Measurements from ENCODE around the gene ATF1.

Gene ATF1

DNA sequence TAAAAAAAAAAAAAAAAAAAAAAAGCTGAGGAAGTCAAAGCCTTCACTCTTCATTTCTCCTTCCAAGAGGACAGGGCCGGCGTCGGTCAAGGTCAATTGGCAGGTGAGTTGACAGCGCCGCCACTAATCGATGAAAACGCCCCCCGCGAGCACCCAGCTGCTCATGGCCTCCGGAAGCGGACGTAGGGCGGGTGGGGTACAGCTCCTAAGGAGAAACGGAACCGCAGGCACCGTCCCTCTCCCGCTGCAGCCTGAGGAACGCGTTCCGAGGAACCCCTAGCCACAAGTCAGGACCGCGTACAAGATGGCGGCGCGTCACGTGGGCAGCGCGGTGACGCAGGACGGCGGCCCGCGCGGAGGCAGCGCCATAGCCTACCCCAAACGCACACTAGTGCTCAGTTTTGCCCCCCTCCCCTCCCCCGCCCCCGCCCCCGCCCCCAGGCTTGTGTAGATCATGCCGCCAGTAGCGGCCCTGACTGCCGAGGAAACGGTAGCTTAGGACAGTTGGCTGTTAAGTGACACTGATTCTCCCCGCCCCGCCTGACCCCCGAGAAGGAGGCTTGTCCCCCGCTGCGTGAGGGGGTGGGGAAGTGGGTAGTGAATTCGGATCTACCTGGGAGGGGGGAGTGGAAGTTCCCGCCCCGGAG, at the start of gene ATF1:
TSS of gene ATF1 (plus strand) at position 463 of the 647 bp plus-strand sequence. CDS start 16,045 bp downstream, outside the sequence.
- peak; percentile 48 for DNase-seq

DNA sequence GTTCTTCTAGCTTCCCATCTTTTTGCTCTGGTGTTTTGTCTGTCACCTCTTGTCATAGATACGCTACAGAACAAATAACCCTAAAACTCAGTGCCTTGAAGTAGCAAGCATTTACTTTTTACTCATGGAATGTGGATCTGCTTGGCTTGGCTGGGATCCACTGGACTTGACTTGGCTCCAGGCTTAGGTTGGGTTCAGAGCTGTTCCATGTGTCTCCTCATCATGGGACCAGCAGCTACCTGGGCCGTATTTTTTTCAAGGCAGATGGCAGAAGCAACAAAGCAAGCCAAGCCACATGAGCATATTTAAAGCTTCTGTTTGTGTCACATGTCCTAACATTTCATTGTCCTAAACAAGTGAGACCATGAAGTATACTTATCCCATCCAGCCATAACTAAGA, 48.7 kb upstream of the ATF1 start:
- no peak for DNase-seq

DNA sequence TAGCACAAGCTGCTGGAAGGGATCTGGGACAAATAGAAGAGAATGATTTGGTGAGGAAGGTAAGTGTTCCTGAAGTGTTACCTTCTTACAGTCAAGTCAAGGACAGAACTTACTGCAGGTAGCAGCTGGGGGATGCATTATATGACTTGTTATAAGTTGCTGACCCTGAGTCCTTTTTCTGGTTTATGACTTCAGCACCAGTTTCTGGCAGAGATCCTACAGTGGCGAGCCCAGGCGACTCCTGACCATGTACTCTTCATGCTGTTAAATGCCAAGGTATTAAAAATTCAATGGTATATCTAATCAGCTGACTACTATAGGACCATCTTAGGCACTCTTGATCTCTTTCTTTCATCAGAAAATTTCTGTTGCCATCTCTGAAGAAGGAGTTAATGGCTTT, 45.1 kb upstream of the ATF1 start:
- DNase-seq: no peak

DNA sequence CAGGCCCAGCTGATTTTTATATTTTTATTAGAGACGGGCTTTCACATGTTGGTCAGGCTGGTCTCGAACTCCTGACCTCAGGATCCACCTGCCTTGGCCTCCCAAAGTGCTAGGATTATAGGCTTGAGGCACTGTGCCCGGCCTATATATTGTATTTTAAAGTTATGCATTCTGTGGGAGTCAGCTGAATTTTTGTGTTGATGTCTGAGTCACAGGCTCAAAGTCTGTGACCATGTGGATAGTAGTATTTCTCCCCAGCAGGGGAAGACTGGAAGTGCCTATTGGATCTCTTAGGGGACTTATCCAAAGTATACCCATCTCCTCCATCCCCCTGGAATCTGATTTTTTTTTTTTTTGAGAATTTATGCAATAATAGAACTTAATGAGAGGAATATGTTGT, 43.8 kb upstream of the ATF1 start:
- DNase-seq: no peak

DNA sequence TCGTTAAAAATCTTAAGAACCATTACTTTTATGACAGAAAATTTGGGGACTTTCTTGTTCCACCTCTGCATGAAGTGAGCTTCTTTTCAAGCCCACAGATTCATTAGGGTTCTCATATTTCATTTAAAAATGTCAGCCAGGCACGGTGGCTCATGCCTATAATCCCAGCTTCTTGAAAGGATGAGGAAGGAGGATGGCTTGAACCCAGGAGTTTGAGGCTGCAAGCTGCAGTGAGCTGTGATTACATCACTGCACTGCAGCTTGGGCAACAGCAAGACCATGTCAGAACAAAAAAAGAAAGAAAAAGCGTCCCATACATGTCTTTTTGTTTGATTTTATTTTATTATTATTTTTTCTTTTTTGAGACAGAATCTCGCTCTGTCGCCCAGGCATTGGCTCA, 43.4 kb upstream of the ATF1 start:
- no peak for DNase-seq

DNA sequence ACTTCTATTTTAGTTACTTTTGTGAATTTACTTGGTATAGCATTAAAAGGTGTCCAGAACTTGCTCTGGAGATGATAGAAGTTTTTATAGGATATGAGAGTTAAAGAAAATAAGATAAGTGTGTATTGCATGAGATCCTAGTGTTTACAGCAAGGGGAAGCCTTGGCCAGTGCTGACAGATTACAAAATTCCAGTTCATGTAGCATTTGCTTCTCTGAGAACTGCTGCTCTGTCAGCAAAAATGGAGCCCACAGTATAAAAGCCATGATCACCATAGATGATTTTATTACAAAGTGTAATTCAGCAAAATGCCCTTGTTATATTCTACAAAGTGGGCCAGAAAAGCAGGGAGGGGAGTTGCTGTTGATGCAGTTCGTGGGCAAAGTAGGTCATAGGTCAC, 40.0 kb upstream of the ATF1 start:
- DNase-seq: no peak

DNA sequence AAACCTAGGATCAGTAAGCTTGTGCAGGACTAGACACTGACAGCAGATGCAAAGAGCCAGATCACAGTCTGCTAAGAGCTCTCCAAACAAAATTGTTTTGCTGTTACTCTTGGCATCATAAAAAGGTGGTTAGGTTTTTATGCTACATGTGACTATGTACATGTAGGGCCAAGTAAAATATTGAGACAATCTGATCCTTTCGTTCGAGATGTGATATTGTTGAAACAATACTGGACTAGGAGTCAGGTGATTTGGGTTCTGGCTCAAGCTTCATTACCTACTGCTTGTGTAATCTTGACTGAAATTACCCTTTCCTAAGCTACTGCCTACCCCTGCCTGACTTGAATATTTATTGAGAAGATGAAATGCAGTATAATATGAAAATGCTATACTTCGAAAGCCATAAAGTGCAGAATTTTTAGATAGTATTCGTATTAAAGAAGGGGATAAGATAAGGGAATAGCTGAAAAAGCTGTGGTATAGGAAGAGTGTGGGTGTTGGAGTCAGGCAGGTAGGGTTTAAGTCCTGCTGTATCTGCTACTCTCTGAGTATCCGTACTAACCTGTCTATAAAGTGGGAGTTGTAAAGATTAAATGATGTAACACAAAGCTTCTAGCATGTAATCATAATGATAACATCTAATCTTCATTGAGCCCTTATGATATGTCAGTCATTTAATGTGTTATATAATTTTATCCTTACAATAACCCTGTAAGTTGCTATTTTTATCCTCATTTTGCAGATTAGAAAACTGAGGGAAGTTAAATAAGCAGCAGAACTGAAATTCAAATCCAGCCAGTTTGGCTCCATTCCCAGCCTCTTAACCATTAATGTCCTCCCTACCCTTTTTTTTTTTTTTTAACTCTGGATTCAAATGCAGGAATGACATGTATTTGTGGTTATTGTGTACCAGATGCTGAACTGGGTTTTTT, 38.6 kb upstream of the ATF1 start:
- no peak for DNase-seq

DNA sequence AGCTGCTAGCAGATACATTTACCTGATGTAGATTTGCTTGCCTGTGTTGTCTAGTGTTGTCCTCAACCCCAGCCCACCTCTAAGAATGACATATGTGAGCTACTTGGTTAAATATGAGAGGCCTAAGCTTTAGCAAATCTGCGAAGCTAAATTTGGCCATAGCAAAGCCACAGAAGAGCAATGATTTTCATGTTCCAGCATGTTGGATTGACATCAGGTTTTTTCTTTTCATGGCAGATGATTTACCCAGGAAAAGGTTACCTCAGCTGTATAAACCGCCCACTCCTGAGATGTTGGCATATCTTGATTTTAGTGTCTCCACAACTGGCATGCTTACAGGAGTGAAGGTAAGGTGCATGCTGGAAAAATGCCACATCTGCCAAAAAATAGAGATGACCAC, 36.4 kb upstream of the ATF1 start:
- DNase-seq: no peak

DNA sequence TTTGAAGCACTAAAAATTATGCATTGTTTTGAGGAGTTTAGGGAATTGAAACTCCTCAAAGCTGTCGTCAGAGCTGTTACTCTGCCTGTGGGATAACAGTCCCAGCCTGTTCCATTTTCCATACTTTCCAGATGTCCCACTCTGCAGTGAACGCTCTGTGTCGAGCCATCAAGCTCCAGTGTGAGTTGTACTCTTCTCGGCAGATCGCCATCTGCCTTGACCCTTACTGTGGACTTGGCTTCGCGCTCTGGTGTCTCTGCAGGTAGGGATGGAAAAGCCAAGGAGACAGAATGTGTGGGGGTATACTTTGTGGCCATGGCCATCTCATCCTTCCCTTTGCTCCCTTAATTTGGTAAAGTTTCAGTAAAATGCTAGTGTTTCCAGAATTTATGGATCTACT, 35.5 kb upstream of the ATF1 start:
- DNase-seq: no peak

DNA sequence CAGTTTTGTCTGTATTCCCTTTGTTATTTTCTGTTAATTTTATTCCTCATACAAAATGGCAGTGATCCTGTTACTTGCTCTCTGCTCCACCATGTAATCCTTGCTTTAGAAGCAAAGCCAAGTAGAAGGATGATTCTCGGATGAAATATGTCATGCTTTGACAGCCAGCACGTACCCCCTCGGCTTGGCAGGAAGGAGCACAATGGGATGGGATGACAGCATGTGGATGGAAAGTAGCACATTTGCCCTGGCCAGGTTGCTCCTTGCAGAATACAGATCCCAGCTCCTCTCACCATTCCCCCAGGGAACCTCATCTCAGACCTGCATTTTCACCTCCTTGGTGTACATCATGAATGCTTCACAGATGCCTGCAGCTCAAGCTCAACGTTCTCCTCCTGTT, 35.1 kb upstream of the ATF1 start:
- DNase-seq: no peak

DNA sequence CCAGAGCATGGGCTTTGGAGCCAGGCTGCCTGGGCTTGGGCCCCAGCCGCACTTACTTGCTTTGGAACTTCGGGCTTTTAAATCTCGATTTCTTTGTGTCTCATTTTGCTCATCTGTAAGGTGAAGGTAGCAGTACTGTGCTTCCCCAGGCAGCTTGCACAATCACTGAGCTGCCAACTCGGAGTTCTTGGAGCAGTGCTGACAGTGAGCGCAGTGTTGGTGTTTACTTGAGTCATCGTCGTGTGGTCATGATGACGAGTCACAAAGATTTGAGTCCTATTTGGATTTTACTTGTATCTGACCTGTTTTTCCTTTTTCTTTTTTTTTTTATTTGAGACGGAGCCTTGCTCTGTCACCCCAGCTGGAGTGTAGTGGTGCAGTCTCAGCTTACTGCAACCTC, 31.3 kb upstream of the ATF1 start:
- no peak for DNase-seq

DNA sequence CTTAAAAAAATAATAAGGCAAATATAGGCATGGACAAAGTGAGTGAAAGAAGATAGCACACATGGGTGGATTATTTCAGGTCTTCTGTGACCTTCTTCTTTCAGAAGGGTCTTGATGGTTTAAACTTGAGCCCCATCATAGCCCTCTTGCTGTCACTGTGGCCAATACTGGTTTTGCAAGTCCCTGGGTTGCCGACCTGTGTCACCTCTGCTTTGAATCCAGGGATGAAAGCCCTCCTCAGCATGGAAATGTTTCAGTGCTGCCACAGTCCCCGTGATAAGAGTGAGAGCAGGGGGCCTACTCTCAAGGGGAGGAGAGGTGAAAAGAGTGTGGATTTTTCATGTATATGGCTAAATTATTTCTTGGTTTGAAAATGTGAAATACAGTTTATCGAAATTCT, 30.2 kb upstream of the ATF1 start:
- DNase-seq: no peak

DNA sequence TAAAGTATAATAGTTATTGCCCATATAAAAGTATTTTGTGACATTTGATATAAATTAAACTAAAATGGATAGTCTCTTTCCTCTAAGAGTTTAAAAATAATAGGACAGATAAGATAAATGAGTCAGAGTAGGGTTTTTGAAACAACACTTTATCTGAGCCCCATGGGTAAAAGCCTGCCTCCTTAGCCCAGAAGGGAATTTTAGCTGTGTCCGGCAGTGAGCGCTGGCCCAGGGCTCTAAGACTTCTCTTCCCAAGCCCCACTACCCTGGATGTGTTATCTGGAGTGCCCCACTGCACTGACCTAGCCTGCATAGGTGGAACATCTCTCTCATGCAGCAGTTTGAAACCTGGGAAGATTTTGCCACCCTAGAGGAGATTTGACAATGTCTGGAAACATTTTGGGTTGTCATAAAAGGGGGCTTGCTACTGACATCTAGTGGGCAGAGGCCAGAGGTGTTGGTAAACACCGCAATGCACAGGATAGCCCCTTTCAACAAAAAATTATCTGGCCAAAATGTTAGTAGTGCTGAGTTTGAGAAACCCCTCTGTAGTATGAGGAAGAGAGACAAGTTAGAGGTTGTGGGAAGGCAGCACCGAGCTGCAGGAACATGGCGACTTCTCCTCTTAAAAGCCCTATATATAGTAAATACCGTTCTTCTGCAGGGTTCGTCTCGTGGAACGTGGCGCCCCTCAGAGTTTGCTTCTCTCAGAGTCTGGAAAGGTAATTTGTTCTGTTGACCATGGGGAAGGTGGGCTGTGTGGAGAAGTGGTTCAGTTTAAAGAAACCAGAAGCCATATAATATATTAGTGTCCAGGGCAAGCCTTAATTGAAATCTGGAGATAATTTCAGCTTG, 29.3 kb upstream of the ATF1 start:
- DNase-seq: no peak

DNA sequence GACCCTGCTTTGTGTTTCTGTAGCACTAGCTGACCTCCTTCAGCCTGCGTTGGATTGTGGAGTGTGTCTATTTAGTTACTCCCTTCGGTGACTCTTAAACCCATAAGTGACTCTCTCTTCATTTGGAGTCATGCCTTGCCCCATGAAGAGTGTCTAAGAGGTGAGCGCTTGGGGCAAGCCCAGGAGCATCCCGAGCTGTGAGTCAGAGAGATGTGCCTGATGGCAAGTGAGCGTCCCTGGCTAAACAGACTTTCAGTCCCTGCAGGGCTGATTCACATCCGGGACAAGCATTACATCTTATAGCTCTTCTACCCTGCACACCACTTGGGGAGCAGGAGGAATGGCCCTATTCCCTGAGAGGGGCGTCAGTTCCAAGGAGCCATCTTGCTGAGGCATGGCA, 24.3 kb upstream of the ATF1 start:
- no peak for DNase-seq

DNA sequence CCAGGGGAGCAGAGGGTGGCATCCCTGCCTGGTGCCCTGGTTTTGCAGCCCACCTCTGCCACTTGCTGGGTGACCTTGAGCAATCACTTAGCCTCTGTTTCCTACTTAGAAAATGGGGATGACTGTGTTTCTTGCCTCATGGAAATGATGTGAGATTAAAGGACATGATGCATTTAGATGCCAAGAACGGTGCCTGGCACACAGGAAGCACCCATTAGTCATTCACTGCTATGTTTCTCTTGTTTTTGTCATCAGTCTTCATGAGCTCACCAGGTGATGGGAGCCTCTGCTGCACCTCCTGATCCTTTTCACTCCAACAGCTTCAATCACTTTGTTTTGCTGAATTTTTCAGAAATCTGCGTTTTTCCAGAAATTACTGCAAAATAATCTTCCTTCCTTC, 23.6 kb upstream of the ATF1 start:
- no peak for DNase-seq

DNA sequence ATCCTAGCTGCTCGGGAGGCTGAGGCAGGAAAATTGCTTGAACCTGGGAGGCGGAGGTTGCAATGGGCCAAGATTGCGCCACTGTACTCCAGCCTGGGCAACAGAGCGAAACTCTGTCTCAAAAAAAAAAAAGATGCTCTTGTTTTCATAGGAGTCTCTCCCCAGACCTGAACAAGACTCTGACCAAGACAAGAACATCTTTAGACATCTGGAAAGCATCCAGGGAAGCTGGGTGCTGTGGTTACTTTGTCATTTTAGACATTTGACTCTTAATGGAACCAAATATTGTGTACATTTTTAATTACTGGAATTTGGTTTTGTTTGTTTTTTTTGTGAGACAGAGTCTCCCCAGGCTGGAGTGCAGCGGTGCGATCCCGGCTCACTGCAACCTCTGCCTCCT, 21.1 kb upstream of the ATF1 start:
- no peak for DNase-seq

DNA sequence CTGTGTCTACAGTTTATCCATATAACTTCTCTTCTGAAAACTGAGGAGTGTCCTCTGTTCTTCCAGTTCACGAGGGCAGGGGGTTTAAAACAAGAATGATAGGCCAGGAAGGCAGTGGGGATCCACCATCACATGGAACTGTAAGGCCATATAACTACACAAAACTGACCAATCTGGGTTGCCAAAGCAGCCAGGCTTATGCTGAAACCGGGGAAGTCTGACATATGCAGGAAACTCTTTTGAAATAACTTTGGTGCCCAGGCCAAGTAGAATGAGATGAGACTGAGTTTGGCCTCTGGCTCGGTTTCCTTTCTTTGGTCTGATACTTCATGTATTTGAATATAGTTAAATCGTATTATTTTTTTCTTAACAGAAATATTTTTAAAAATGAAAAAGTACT, 18.0 kb upstream of the ATF1 start:
- no peak for DNase-seq

DNA sequence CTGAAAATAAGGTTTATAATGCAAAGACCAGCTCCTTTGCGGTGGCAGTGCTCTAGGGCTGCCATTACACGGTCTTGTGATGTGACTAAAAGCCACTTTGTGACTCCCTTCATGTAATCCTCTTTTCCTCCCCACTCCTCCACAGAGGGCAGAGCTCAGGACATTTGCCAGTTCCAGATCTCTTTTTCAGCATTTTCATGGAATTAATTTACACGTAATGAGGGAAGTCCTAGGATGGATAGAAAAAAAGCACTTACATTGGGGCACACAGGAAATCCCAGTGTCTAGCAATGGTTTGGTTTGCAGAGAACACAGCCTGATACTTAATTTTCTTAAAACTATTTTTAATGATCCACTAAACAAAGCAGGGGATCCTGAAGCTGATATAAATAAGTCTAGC, 17.5 kb upstream of the ATF1 start:
- no peak for DNase-seq

DNA sequence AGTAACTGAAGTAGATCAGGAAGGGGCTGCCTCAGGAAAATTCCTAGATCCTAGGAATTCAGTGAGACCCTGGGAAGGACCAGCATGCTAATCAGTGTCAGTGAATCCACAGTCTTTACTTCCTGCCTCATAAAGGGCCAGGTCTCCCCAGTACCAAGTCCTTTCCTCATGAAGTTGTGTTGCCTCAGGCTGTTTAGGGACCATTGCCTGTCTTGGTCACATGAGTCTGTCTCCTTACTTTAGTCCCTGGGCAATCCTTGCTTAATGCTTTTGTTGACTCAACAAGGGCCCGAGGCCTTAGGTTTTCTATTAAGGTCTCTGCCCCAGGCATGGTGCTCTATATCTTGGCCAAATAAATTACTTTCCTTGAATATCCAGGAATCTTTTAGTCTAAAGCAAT, 16.1 kb upstream of the ATF1 start:
- no peak for DNase-seq

DNA sequence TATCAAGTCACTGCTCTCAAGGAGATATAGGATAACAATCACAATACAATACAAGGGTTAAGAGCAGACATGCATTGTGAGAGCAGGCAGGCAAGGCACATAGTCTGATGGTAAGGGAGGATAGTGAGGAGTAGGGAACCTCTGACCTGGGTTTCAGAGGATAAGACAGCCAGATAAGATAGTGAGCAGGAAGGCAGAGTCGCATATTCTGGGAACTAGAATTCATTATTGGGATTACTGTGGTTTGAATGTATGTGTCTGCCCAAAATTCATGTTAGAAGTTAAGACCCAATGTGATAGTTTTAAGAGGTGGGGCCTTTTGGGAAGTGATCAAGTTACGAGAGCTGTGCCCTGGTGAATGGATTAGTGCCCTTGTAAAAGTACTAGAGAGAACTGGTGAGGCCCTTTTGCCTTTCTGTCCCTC, 14.4 kb upstream of the ATF1 start:
- DNase-seq: no peak

DNA sequence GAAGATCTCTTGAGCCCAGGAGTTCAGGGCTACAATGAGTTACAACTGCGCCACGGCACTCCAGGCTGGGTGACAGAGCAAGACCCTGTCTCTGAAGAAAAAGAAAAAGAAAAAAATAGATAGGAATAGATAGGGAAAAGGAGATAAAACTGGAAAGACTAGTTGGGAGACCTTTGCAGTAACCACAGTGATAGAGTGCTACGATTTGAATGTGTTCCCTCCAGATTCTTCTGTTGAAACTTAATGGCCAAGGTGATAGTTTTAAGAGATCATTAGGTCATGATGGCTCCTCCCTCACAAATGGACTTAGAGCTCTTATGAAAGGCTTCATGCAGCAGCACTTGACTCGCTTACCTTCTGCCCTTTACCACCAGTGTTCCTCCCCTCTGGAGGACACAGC, 13.5 kb upstream of the ATF1 start:
- DNase-seq: no peak

DNA sequence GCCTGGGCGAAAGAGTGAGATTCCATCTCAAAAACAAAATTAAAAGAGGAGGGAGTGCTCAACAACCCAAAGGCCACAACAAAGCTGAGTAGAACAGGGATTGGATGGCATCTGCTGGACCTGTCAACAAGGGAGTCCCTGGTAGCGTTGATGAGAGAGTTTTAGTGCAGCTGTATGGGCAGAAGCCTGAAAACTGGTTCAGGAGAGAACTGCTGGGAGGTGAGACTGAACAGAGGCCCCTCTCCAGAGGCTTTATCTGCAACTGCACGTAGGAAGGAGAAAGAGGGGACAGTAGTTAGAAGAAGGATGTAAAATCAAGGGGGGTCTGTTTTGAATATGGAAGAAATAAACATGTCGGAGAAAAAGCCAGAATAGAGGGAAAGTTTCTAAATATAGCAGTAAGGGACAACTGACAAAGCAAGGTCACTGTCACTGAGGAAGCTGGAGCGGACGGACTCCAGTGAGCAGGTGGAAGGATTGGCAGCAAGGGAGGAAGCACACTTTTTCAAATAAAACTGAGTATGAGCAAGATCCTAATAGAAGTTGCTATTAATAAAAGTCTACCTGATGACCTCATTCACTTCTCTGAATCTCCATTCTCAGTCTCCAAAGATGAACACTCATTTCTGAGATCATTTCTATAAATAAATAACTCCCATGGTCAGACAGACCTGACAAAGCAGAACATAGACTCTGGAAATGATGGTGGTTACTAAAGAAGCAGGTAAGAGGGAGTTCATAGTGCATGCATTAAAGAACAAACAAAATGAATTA, 11.8 kb upstream of the ATF1 start:
- no peak for DNase-seq

DNA sequence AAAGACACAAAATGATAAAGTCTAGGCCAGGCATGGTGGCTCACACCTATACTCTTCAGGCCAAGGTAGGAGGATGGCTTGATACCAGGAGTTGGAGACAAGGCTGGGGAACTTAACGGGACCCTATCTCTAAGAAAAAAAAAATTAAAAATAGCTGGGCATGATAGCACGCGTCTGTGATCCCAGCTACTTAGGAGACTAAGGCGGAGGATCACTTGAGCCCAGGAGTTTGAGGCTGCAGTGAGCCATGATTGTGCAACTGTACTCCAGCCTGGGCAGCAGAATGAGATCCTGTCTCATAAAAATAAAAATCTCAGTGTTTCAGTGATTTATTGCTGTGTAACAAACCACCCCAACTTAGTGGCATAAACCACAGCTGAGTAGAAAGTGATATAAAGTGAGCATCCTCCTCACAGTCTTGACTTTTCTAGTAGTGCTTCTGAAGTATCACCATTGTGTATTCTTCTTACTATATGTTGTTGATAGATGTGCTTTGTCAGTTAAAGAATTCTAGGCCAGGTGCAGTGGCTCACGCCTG, 10.6 kb upstream of the ATF1 start:
- no peak for DNase-seq

All from NCI-H1417 treated with DMSO at 0.1 percent for 48 hours (cell line).